ENCODE measurements around the gene TOP2A. TPM values are rescaled to one million over a fixed set of nuclear protein-coding genes. Genes with fewer than 3 reads are reported as not detected.
"Not testable (repeated sequence)": the region's sequence is repeated elsewhere in the genome, so short reads cannot be mapped to it uniquely, and the experiment has no call there.

Gene TOP2A
- total RNA-seq, 1 experiment from 2014 or later = 372 TPM

DNA sequence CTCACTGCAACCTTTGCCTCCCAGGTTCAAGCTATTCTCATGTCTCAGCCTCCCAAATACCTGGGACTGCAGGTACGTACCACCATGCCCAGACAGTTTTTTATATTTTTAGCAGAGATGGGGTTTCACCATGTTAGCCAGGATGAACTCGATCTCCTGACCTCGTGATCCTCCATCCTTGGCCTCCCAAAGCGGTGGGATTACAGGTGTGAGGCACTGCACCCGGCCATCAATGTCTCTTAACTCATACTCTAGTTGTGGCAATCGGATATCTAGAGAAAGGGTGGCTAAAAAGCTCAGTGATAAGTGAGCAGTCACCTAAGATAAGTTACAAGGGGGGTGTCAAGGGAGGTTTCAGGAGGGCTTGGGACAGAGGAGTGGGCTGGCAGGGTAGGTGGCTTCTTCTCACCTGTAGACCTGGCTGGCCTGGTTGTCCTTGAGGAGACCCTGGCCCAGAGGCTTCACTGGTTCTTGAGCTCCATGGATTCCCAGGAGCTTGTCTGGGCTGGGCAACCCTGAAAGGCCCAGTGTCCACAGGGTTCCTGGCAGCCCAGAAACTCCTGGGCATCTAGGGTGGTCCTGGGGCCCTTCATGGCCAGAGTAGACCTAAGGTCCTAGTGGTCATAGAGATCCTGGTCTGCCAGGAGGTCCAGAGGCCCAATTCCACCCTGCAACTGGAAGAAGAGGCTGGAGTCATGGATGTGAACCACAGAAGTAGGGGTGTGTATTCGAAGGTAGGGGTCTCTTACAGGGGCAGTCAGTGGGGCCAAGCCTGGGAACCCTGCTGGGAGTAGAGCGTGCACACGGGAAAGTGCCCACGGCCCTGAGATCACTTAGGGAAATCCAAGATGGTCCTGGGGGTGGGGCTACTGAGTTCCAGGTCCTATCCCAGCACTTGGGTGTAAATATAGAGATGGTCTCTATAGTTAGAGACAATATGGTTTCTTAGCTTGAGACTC, 12.9 kb upstream of the TOP2A start:
- no peak for DNase-seq (ENCODE audit: low read depth)

- no peak for DNase-seq (ENCODE audit: low read depth)
Measured at GRCh38 chr17:40427002-40427491, 9.4 kb upstream of the TOP2A start.

DNA sequence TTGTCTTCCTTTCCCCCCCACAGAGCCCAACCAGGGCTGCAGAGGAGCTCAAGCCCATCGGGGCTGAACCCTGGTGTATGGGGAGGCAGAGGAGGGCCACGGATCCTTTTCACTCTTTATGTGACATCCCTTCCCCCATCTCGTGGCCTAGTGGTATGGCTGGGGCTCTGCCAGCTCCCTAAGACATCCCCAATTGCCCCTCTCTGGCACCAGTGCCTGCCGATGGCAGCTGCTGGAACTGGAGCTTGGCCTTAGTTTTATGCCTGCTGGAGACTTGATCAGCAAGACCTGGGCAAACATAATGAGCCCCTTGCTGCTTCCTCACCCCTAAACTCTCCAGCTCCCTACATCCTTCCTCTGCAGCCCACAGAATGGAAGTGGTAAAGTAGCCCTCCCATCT, 8.0 kb upstream of the TOP2A start:
- DNase-seq (ENCODE audit: low read depth) = no peak

DNA sequence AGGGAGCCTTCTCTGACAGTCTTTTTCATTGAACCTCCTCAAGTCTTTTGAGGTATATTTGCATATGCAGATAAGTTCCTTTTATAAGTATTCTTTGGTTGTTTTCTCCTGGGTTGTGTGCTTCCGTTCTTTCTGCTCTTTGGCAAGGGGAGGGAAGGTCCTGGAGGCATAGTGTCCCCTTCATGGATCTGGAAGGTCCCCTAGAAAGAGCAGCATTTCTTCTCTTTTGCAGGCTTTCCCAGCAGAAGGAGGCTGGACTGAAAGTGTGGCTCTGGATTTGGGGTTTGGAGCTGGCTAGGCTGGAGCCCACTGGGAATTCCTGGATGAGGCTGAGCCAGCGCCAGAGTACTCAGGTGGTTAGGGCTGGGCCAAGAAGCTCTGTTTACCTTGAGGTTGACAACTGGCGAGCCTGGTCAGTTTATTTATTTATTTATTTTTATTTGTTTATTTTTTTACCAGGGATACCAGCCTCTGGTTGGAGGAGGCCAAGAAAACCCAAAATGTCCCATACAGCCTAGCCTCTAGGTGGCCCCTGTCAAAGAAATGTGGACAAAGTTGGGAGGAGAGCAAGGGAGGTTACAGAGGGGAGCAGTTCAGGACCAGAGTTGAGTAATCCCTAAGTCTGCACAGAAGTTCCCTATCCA, 5.4 kb upstream of the TOP2A start:
- no peak for DNase-seq (ENCODE audit: low read depth)

- no peak for DNase-seq (ENCODE audit: low read depth)
Measured at GRCh38 chr17:40419559-40420331, 2.0 kb upstream of the TOP2A start.

- no peak for DNase-seq (ENCODE audit: low read depth)
Measured at GRCh38 chr17:40418428-40418706, 671 bp upstream of the TOP2A start.

- peak; percentile 45 for DNase-seq (ENCODE audit: low read depth)
Measured at GRCh38 chr17:40417258-40417608, 463 bp downstream of the TOP2A start.

- no peak for DNase-seq (ENCODE audit: low read depth)
Measured at GRCh38 chr17:40416671-40417070, 1.0 kb downstream of the TOP2A start.

GRCh38 chr17:40415390-40415789, 2.3 kb downstream of the TOP2A start:
- DNase-seq (ENCODE audit: low read depth) = no peak

DNA sequence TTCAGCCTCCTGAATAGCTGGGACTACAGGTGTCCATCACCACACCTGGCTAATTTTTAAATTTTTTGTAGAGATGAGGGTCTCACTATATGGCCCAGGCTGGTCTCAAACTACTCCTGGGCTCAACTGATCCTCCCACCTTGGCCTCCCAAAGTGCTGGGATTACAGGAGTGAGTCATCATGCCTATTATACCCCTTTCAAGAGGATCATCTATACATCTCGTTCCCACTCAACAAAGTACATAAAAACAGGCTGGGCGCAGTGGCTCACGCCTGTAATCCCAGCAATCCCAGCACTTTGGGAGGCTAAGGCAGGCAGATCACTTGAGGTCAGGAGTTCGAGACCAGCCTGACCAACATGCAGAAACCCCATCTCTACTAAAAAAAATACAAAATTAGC, 3.4 kb downstream of the TOP2A start:
- not testable (repeated sequence) for DNase-seq (ENCODE audit: low read depth)

DNA sequence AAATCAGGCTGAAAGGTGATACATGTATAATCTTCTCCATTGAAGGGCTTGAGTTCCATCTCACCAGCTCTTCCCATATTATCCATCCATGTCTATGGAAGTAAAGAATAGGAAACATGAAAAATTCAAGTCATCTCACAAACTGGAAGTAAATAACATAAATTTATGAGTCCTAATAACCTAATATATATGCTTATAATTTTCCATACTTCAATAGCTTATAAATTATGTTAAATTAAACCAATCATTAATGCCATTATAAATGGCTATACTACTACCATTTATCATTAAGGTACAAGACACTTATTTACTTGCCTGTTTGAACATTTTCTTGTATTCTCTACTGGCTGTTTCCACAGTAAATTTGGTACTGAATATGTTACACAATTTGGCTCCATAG, 4.8 kb downstream of the TOP2A start:
- DNase-seq (ENCODE audit: low read depth) = no peak

DNA sequence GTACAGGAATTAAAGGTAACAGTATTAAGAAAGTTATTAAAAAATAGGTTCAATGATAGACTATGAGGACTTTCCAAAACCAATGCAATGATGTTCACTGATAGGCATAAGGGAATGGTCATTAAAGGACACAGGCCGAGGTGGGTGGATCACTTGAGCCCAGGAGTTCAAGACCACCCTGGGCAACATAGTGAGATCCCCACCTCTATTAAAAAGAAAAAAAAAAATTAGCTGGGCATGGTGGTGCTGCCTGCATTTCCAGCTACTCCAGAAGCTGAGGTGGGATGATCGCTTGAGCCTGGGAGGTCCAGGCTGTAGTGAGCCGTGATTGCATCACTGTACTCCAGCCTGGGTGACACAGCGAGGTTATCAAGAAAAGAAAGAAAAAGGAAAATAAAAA, 5.9 kb downstream of the TOP2A start:
- no peak for DNase-seq (ENCODE audit: low read depth)

GRCh38 chr17:40410082-40410481, 7.6 kb downstream of the TOP2A start:
- DNase-seq (ENCODE audit: low read depth) = no peak

- DNase-seq (ENCODE audit: low read depth) = not testable (repeated sequence)
Measured at GRCh38 chr17:40409540-40409939, 8.2 kb downstream of the TOP2A start.

DNA sequence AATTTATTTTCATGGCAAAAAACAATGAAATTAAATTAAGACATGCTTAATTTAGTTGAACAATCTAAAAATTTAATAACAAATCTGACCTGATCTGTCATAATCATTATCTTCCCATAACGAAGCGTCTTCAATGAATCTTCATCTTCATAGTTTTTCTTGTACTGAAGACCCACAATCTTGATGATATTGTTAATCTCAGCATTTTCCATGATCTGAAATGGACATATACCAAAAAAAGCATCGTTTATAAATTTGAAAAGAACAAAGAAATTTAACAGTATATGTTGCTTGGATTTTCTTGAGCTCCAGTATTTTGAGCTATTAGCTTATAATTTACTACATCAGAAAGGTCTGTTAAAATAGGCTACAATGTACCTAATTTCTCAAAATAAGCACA, 10.2 kb downstream of the TOP2A start:
- DNase-seq (ENCODE audit: low read depth) = no peak

DNA sequence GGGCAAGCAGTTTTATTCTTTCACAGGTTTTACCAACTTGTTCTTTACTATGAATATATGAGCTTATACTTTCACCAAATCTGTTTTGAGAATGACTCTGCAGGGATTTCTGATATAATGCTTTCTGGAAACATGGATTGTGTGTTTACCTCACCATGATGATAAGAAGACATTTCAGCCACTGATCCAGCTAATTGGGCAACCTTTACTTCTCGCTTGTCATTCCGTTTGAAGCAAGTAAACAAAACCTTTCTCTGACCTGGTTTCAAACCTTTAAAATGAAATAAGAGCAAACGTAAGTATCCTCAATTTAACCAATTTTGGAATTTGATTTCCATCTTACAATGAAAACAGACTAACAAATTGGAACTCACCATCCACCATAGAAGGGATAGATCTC, 13.7 kb downstream of the TOP2A start:
- DNase-seq (ENCODE audit: low read depth) = no peak

DNA sequence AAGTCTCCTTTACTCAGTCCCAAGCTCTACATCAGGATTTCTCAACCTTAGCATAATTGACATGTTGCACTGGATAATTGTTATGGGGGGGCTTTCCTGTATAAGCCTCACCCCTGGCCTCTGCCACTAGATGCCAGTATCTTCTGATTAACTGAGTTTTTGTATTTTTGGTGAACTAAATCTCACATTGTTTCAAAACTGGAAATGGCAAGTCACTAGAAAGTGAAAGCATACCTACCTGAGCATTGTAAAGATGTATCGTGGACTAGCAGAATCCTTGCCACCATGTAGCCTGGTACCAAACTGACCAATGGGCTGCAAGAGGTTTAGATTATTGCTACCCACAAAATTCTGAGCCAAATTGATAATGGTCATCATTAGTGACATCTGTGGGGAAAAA, 15.0 kb downstream of the TOP2A start:
- no peak for DNase-seq (ENCODE audit: low read depth)

GRCh38 chr17:40399185-40399584, 18.5 kb downstream of the TOP2A start:
- DNase-seq (ENCODE audit: low read depth) = peak; percentile 30

DNA sequence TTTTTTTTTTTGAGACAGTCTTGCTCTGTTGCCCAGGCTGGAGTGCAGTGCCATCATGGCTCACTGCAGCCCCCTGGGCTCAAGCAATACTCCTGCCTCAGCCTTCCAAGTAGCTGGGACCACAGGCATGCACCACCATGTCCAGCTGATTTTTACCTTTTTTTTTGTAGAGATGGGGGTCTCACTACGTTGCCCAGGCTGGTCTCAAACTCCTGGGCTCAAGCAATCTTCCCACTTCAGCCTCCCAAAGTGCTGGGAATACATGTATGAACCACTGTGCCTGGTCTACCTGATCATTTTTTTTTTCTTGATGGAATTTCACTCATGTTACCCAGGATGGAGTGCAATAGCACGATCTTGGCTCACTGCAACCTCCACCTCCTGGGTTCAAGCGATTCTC, 31.1 kb downstream of the TOP2A start:
- DNase-seq (ENCODE audit: low read depth) = not testable (repeated sequence)

GRCh38 chr17:40382251-40382650, 35.4 kb downstream of the TOP2A start:
- DNase-seq (ENCODE audit: low read depth) = no peak

DNA sequence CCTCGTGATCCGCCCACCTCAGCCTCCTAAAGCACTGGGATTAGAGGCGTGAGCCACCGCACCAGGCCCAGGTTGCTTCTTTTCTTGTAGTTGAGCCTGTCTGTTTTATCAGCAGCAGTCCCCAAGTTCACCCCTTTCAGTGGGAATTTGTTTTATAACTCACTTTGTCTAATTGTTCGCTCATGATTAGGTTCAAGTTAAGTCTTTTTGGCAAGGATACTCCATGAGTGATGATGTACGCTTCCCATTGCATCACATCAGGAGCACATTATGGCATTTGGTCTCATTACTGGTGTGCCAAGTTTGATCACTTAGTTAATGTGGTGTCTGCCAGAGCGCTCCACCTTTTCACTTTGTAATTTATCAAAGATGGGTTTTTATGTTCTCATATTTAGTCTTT, 38.7 kb downstream of the TOP2A start:
- DNase-seq (ENCODE audit: low read depth) = no peak

DNA sequence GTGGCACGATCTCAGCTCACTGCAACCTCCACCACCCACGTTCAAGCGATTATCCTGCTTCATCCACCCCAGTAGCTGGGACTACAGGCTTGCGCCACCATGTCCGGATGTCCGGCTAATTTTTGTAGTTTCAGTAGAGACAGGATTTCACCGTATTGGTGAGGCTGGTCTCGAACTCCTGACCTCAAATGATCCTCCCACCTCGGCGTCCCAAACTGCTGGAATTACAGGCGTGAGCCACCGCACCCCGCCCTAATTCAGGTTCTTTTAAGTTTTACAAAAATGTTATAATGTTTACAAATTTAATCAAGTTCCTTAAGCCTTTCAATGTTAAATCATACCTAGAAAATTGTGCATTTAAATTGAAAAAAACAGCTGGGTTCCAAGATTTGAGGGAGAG, 39.9 kb downstream of the TOP2A start:
- DNase-seq (ENCODE audit: low read depth) = no peak

GRCh38 chr17:40376541-40376940, 41.2 kb downstream of the TOP2A start:
- not testable (repeated sequence) for DNase-seq (ENCODE audit: low read depth)

Data from Daoy (cell line).